NCI-H2227 (cell line): ENCODE measurements around the gene FLYWCH1.

Source experiments
- DNase-seq: peaks from one replicate; lab custom pipeline; 2025; ENCODE audit not compliant: unreplicated experiment; lab: John Stamatoyannopoulos, UW

The FLYWCH1 gene

GRCh38 chr16:2968368-2968737 lies 56.6 kb downstream of the FLYWCH1 start:
- no peak for DNase-seq

GRCh38 chr16:2968738-2969544 lies 57.2 kb downstream of the FLYWCH1 start, which contains the start of gene PAQR4:
Gene PAQR4, plus strand, starts transcription at chr16:2969348. Its CDS starts 327 bp downstream, at chr16:2969675.
- DNase-seq: peak; percentile 97

- DNase-seq: peak; percentile 85
These were observed 58.1 kb downstream of the FLYWCH1 start for GRCh38 chr16:2969545-2970521.

- DNase-seq: no peak
These were observed 58.8 kb downstream of the FLYWCH1 start for GRCh38 chr16:2970563-2970962.

- DNase-seq: no peak
These were observed 59.6 kb downstream of the FLYWCH1 start for GRCh38 chr16:2971134-2971984.

- peak; percentile 39 for DNase-seq
These were observed 60.5 kb downstream of the FLYWCH1 start for GRCh38 chr16:2971985-2972784.

- no peak for DNase-seq
These were observed 61.4 kb downstream of the FLYWCH1 start for GRCh38 chr16:2973093-2973492.

- DNase-seq: no peak
These were observed 62.0 kb downstream of the FLYWCH1 start for GRCh38 chr16:2973605-2974318.

GRCh38 chr16:2974319-2975056 lies 62.8 kb downstream of the FLYWCH1 start:
- DNase-seq: no peak

GRCh38 chr16:2975161-2975795 lies 63.5 kb downstream of the FLYWCH1 start:
- no peak for DNase-seq

- no peak for DNase-seq
These were observed 64.5 kb downstream of the FLYWCH1 start for GRCh38 chr16:2976201-2976600.

- DNase-seq: no peak
These were observed 64.9 kb downstream of the FLYWCH1 start for GRCh38 chr16:2976673-2977072.

- DNase-seq: no peak
These were observed 65.7 kb downstream of the FLYWCH1 start for GRCh38 chr16:2977440-2977839.

GRCh38 chr16:2979669-2980226 lies 68.0 kb downstream of the FLYWCH1 start:
- DNase-seq: peak; percentile 48

GRCh38 chr16:2980227-2981176 lies 68.8 kb downstream of the FLYWCH1 start, which contains the start of gene PKMYT1:
Gene PKMYT1, minus strand, starts transcription at chr16:2980446. Its CDS starts 789 bp downstream, at chr16:2979657.
- DNase-seq: peak; percentile 94

GRCh38 chr16:2981177-2981898 lies 69.6 kb downstream of the FLYWCH1 start:
- DNase-seq: no peak
